Stimulated activated CD8-positive, alpha-beta memory T cell treated with anti-CD3 and anti-CD28 coated beads, Interleukin-7, amount 100 ng/mL, for 1 hour (primary cell): Measurements from ENCODE around the gene NOTCH1.
"Not testable (repeated sequence)": the region's sequence is repeated elsewhere in the genome, so short reads cannot be mapped to it uniquely, and the experiment has no call there.

Experiments used
- DNase-seq, 2 donors: peaks; one replicate each; pipeline ENCODE4 v3.0.0-alpha.2; 2020; ENCODE audit warnings: low read depth in 2 of 2

Gene NOTCH1

DNA sequence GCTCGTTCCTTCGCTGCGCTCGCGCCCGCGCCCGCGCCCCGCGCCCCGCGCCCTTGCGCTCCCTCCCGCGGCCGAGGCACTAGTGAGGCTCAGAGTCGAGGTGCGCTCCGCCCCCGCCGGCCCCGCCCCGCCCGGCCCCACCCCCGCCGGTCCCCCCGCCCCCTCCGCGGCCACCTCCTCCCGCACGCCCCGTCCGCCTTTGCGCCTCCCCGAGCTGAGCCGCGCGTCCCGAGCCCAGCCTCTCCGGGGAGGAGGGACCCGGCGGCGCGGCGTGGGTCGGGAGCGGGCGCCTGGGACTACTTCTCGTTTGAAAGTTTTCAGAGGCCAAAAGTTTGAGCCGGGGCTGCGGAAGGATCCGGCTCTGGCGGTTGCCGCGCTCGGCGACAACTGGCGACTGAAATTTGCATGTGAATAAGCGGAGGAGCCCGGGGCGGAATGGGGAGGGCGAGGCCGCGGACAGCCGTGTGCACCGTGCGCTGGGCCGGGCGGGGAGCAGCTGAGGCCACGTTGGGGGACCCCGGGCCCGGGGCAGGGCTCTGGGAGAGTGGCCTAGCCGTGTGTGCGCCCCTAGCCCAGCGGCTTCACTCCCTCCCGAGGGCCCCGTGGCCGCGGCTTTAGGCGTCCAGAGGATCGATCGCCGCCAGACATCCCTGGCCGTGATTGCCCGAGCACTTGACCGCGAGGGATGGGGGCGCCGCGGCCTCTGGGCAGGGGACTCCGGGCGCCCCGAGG, at the start of gene NOTCH1:
TSS of gene NOTCH1 (minus strand) at position 84 of the 732 bp plus-strand sequence. CDS start 262 bp downstream, outside the sequence.
- peak; percentile 72 for DNase-seq

DNA sequence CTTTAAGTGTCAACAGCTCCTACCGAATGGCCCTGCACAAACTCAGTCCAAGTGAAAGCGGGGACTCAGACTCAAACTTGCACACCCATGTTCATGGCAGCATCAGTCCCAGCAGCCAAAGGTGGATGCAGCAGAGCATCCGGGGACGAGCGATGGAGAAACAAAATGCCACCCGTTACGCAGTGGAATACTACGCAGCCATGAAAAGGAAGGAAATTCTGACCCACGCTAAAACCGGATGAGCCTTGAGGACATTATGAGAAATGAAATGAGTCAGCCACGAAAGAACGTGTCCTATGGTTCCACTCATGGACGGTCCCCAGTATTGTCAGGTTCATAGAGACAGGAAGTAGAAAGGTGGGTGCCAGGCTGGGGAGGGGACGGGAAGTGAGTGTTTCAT, 48.6 kb upstream of the NOTCH1 start:
- no peak for DNase-seq

- no peak for DNase-seq
Observed at GRCh38 chr9:136593581-136593980, 47.7 kb upstream of the NOTCH1 start.

GRCh38 chr9:136592666-136593065, 46.8 kb upstream of the NOTCH1 start:
- no peak for DNase-seq

GRCh38 chr9:136590821-136591752, 45.2 kb upstream of the NOTCH1 start:
- no peak for DNase-seq

DNA sequence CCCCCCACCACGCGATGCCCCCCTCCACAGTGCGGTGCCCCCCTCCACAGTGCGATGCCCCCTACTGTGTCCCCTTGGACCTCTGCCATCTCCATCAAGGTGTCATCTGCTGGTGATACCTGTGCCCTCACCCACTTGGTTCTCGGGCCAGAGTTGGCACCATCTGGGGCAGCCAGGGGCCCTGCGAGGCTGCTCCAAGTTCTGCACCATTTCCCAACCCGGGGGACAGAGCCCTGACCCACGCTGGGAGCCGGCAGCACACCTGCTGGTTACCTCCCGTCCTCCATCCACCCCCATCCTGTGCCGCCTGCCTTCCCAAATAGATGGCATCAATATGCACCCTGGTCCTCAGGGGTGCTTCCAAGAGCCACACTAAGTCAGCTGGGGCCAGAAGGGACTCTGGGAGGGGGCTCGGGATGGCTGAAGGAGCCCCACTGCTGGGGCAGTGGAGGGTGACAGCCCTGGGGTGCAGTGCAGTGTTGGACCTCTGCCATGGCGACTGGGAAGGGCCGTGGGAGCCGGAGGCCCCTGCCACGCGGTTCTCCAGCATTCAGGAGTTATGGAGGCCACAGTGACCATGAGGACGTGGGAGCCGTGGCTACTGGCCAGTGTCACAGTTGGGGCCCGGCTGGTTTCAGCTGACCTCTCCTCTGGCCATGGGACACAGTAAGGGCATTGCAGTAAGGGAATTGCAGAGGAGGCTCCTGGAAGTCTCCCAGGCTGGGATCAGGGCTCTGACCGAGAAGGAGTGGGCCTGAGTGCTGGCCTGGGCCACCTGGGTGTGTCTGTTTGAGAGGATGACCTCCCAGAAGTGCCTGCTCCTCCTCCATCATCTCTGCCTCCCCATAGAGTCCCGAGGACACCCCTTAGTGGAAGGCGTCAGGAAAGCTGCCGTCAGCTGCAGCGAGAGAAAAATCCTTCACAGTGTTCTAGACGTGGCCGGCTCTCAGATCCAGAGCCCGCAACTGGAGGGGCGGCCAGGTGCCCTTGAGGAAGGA, 44.2 kb upstream of the NOTCH1 start:
- no peak for DNase-seq

DNA sequence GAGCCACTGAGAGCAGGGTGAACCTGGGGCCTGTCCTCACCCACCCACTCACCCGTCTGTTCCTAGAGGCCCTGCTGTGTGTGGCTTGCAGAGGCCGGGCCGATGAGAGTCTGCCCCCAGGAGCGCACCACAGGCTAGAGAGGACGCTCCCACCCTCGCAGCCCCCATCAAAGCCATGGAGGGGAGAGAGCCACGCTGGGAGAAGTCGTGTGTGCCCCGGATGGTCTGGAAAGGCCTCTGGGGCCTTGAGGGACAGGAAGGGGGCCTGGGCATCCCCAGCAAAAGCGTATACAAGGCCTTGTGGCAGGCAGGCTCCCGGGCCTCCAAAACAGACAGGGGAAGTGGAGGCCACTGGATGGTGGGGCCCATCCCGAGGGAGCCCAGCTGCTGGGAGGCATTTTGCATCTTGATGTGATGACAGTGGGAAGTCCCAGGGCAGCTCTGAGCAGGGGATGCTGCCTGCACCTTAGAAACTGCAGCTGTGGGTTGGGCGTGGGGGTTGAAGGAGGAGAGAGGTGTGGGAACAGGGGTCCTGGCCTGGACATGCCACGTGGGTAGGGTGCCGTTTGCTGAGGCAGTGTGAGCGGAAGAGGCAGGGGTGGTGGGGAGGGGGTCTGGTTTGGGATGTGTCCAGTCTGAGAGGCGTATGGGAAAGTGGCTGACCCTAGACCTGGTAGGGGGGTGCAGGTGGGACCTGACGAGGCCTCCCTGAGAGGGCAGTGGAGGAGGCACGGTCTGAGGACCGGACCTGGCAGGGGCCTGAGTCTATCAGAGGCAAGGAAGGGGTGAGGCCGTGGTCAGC, 43.0 kb upstream of the NOTCH1 start:
- DNase-seq: no peak

DNA sequence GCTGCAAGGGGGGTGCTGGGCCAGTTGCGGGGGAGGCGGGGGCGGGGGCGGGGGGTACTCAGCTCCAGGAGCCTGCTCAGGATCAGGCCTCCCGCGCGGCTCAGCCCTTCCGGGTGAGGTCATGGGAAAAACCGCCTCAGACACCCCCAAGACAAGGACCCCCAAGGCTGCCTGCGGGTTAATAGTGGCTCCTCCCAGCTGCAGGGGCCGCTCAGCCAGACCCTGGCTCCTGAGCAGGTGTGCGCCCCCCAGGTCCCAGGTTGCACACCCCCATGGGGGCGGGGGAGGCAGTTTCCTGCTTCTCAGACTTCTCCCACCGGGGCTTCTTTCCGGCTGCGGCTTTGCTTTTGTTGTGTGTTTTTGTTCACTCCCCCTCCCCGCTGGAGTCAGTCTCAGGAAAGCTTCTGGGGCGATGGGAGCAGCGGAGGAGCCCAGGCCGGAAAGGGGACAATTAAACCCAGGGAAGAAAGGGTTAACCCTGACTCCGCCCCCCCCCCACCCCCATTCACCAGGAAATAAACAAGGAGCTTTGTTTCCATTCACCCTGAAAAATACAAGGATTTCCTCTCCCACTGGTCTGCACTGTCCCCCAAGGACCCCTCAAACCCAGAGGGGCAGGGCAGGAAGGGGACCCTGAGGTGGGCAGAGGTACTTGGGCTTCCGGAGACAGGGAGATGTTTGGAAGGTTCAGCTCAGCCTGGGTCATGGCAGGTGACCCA, 42.3 kb upstream of the NOTCH1 start:
- DNase-seq: no peak

DNA sequence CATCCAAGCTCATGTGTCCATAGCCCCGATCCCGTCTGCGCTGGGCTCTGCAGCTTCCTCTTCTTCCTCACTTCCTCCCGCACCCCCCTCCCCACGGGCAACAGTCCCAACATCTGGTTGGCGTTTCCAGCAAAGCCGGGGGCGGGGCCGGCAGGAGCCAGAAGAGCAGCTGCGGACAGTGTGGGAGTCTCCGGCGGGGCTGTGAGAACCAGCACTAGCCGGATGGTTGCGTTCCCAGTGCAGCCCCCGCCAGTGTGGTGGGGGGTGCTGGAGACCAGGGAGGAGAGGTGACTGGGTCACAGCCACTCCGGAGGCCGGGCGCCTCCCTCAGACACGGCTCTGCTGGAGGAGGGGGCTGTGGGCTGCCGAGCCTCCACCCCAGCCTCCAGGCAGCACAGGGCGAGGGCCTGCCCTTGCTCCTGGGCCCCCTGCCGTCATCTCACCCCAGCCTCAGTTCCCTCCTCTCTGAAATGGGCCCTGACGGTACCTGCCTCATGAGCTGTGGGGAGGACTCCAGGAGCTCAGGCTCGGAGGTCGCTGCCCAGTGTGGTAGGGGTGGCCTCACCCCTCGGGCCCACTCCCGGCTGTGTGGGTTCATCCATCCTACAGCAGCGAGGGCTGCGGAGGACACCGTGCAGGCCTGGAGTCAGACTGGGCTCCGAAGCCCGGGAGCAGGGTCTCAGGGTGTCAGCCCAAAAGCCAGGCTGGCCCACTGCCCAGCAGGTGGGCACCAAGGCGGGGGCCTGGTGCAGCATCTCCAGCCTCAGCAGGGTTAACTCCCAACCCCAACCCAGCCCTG, 41.5 kb upstream of the NOTCH1 start:
- DNase-seq: no peak

DNA sequence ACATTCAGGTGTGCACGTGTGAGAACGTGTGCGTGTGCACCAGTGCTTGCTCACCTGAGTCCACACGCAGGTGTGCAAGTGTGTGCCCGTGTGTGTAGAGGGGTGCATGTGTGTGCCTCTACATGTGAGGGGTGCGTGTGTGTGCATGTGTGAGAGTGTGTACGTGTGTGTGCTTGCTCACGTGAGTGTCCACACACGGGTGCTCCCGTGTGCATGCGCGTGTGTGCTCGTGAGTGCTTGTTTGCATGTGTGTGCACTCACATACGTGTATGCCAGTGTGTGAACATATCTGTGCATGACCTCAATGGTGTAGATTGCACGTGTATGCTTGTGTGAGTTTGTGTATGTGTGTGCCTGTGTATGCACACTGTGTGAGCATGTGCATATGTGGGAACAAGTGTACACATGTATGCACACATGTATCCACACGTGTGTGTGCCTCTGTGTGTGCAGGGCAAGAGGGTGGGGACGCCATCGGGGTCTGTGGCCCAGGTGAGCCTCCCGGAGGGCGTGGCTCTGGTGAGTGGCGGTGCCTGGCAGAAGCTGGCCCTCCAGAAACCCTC, 40.6 kb upstream of the NOTCH1 start:
- DNase-seq: no peak

GRCh38 chr9:136585531-136586120, 39.8 kb upstream of the NOTCH1 start:
- no peak for DNase-seq

- DNase-seq: no peak
Observed at GRCh38 chr9:136584934-136585333, 39.1 kb upstream of the NOTCH1 start.

- DNase-seq: no peak
Observed at GRCh38 chr9:136584401-136584932, 38.6 kb upstream of the NOTCH1 start.

DNA sequence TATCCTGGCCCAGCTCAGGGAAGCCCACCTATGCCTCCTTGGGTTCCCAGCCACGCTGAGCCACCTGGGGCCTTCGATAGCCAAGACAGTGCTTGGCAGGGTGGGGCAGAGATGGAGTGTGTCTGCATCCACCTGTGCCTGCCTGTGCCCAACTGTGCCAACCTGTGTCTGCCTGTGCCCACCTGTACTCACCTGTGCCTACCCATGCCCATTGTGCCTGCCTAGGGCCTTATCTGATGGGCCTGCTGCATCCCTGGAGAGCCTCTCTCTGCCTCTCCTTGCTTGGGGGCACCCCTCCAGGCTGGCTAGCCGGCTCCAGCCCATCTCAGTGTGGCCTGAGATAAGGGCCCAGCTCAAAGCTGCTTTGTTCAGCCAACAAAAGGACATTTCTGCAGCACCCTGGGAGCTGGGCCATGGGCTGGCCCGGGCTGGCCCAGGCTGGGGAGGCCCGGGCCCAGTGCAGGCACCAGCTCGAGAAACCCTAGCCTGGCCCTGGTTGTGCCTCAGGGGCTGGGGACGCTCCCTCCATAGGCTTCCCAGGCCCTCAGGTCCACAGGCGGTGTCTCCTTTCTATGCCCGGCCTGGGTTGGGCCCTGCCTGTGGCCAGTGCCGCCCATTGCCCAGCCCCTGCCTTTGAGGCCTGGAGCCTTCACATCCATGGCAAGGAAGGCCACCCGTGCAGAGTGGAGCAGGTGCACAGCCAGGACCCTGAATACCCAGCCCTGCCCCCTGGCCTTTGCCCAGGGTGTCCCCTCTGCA, 37.3 kb upstream of the NOTCH1 start:
- no peak for DNase-seq

DNA sequence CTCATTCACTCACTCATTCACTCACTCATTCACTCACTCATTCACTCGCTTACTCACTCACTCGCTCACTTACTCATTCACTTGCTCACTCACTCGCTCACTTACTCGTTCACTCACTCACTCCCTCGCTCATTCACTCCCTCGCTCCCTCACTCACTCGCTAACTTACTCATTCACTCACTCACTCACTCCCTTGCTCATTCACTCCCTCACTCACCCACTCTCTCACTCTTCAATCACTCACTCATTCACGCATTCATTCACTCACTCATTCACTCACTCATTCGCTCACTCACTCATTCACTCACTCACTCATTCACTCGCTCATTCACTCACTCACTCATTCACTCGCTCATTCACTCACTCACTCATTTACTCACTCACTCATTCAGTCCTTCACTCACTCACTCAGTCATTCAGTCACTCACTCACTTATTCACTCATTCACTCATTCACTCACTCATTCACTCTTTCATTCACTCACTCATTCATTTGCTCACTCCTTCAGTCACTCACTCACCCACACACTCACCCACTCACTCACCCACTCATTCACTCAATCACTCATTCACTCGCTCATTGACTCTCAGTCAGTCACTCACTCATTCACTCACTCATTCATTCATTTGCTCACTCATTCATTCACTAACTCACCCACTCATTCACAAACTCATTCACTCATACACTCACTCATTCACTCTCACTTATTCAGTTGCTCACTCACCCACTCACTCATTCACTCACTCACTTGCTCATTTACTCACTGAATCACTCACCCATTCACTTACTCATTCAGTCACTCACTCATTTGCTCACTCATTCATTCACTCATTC, 36.0 kb upstream of the NOTCH1 start:
- no peak for DNase-seq

DNA sequence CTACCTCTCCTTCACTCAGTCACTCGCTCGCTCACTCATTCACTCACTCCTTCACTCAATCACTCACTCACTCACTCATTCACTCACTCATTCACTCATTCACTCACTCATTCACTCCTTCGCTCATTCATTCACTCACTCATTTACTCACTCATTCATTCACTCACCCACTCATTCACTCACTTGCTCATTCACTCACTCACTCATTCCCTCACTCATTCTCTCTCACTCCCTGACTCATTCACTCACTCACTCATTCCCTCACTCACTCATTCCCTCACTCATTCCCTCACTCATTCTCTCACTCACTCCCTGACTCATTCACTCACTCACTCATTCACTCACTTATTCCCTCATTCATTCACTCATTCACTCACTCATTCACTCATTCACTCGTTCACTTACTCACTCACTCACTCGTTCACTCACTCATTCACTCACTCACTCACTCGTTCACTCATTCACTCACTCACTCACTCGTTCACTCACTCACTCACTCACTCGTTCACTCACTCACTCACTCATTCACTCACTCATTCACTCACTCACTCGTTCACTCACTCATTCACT, 33.9 kb upstream of the NOTCH1 start:
- not testable (repeated sequence) for DNase-seq
